Fibroblast of the aortic adventitia (primary cell): ENCODE data around the gene LEFTY2. TPM values are rescaled to one million over a fixed set of nuclear protein-coding genes. Genes with fewer than 3 reads are reported as not detected.

Experiments
- DNase-seq: peaks from one replicate; pipeline ENCODE4 v3.0.0-alpha.2; 2010; ENCODE audit warnings: low read depth
- H3K4me3 ChIP-seq: 2 replicates; pipeline ENCODE4 v1.5.1; 2011; ENCODE audit warnings: low read depth, mild to moderate bottlenecking, control low read depth, low read length, moderate library complexity
- total RNA-seq: library from RNA; depleted of rRNA; stranded (reverse); fragments of >200 nt; gene quantifications from 2 replicates; pipeline ENCODE4 v1.2.3, GENCODE V29; 2012; ENCODE audit warnings: low replicate concordance
- TF ChIP-seq, protein P1 (sequence below): IDR thresholded peaks from 2 replicates; pipeline ENCODE4 v1.5.1; 2011; ENCODE audit warnings: mild to moderate bottlenecking, low read length, control low read depth, inconsistent platforms; ENCODE audit not compliant: insufficient read depth

Gene LEFTY2
- total RNA-seq, 1 donor, result 0.09 TPM

DNA sequence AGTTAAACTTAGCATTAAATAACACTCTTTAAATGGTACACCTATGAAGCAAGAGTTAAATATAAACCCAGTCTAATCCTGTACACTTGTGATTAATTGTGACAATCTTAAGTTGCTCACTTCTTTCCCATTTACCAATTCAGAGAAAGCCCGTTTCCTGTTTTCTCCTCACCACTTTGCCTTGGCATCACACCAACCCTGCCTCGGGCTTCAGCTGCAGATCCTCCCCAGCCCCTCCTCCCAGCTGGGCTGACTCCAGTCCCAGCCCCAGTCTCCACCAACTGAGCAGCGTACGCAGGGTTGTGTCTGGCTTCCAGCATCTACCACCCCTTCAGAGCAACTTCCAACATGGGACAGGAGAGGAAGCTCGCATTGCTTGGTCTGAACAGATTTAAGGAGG lies 21.1 kb downstream of the LEFTY2 start:
- H3K4me3 ChIP-seq, result no peak overlapping the region
- TF ChIP-seq, protein P1, sequence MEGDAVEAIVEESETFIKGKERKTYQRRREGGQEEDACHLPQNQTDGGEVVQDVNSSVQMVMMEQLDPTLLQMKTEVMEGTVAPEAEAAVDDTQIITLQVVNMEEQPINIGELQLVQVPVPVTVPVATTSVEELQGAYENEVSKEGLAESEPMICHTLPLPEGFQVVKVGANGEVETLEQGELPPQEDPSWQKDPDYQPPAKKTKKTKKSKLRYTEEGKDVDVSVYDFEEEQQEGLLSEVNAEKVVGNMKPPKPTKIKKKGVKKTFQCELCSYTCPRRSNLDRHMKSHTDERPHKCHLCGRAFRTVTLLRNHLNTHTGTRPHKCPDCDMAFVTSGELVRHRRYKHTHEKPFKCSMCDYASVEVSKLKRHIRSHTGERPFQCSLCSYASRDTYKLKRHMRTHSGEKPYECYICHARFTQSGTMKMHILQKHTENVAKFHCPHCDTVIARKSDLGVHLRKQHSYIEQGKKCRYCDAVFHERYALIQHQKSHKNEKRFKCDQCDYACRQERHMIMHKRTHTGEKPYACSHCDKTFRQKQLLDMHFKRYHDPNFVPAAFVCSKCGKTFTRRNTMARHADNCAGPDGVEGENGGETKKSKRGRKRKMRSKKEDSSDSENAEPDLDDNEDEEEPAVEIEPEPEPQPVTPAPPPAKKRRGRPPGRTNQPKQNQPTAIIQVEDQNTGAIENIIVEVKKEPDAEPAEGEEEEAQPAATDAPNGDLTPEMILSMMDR, result no peak
- DNase-seq, result peak; percentile 84

GRCh38 chr1:225918280-225918679 lies 22.7 kb downstream of the LEFTY2 start:
- TF ChIP-seq, protein P1, result no peak
- no peak overlapping the region for H3K4me3 ChIP-seq
- DNase-seq, result no peak

GRCh38 chr1:225917536-225917935 lies 23.5 kb downstream of the LEFTY2 start:
- no peak overlapping the region for H3K4me3 ChIP-seq
- TF ChIP-seq, protein P1, result no peak
- no peak for DNase-seq

DNA sequence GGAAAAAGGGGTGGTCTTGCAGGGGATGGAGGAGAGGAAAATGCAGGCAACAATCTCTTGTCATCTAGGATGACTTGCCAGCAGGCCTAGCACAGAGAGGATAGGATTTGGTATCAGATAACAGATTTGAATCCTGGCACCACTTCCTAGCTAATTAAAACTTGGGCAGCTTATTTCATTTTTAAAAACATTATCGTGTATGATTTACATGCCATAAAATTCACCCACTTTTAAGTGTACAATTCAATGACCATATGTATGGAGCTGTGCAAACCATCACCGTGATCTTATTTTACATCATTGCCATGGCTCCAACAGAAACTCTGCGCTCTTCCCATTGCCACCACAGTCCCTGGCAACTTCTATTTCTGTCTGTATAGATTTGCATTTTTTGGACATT lies 23.9 kb downstream of the LEFTY2 start:
- no peak for DNase-seq
- TF ChIP-seq, protein P1, result no peak

DNA sequence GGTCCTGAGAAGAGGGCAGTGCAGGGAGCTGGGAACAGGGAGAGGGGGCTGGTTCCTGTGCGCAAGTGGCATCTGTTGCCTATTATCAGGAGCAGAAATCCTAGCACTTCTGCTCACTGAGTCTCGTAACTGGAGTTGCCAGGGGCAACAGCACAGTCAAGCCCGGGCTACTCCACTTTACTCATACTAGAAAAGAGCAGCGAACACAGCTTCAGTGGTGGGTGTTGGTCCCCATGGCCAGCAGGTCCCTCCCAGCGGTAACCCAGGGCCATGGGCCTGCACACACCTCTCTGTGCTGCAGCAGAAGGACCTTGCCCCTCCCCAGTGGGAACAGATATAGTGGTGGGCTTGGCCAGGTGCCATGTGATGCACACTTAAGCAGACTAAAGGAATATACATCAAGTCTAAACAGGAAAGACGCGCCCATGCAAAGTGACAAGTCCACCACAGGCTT lies 25.5 kb downstream of the LEFTY2 start:
- H3K4me3 ChIP-seq, result no peak overlapping the region
- TF ChIP-seq, protein P1, result no peak
- no peak for DNase-seq

More for the DNA sequence above, 23.9 kb downstream of the LEFTY2 start:
- H3K4me3 ChIP-seq, result no peak overlapping the region

GRCh38 chr1:225914947-225915346 lies 26.1 kb downstream of the LEFTY2 start:
- H3K4me3 ChIP-seq, result no peak overlapping the region
- TF ChIP-seq, protein P1, result no peak
- no peak for DNase-seq

DNA sequence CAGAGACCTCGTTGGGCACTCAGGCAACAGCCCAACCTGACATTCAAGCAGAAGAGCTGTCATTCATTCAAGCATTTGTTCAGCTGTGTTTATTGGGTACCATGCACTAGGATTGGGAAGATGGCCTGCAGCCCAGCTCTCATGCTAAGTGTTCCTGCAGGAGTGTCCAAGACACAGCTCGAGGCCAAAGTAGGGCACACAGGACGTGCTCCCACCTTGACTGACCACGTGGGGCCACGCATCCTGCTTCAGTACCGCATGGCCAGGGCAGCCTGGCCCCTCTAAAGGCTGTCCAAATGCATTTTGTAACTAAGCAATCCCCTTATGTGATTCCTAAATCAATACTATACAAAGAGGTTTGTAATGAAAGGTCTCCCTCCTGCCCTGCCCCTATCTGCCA lies 26.6 kb downstream of the LEFTY2 start:
- TF ChIP-seq, protein P1, result no peak
- H3K4me3 ChIP-seq, result no peak overlapping the region

More for the DNA sequence above, 26.6 kb downstream of the LEFTY2 start:
- no peak for DNase-seq
